Measurements from ENCODE around the gene TMEM198.

DNA sequence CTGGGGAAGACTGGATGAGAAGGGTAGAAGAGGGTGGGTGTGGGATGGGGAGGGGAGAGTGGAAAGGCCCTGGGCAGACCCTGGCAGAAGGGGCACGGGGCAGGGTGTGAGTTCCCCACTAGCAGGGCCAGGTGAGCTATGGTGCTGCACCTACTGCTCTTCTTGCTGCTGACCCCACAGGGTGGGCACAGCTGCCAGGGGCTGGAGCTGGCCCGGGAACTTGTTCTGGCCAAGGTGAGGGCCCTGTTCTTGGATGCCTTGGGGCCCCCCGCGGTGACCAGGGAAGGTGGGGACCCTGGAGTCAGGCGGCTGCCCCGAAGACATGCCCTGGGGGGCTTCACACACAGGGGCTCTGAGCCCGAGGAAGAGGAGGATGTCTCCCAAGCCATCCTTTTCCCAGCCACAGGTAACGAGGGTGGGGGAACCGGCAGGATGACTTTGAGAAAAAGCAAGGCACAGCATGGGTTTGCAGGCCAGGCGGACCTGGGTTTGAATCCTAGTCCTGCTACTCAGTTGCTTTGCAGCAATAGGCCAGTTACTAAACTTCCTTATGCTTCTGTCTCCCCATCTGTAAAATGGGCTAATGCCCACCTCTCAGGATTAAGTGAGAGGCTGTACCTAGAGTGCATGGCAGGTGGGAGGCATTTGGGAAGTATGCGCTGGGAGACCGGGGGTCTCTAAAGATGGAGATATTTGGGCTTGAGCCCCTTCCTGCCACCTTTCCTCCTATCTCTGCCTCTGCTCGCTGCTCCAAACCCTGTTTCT, 28.6 kb downstream of the TMEM198 start, which contains the start of gene INHA:
- TF ChIP-seq, protein P1, sequence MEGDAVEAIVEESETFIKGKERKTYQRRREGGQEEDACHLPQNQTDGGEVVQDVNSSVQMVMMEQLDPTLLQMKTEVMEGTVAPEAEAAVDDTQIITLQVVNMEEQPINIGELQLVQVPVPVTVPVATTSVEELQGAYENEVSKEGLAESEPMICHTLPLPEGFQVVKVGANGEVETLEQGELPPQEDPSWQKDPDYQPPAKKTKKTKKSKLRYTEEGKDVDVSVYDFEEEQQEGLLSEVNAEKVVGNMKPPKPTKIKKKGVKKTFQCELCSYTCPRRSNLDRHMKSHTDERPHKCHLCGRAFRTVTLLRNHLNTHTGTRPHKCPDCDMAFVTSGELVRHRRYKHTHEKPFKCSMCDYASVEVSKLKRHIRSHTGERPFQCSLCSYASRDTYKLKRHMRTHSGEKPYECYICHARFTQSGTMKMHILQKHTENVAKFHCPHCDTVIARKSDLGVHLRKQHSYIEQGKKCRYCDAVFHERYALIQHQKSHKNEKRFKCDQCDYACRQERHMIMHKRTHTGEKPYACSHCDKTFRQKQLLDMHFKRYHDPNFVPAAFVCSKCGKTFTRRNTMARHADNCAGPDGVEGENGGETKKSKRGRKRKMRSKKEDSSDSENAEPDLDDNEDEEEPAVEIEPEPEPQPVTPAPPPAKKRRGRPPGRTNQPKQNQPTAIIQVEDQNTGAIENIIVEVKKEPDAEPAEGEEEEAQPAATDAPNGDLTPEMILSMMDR (IDR thresholded peaks at IDR 0.05): no peak
- no peak for TF ChIP-seq POLR2A (IDR thresholded peaks at IDR 0.05)
